ENCODE measurements around the gene EPX.

GRCh38 chr17:58247511-58248363 lies 55.2 kb downstream of the EPX start:
- no peak for TF ChIP-seq EZH2 (IDR thresholded peaks at IDR 0.05; ENCODE audit: borderline replicate concordance, insufficient read depth, low read length, poor library complexity, severe bottlenecking)
- no peak for TF ChIP-seq CTCF (IDR thresholded peaks at IDR 0.05; ENCODE audit: poor library complexity, severe bottlenecking)
- no peak for TF ChIP-seq SMC3 (conservative IDR thresholded peaks at IDR 0.05; ENCODE audit: poor library complexity)

All from neural cell (in vitro differentiated cells).